OCI-LY7 (cell line): Measurements from ENCODE around the gene FEN1. TPM values are rescaled to one million over a fixed set of nuclear protein-coding genes. Genes with fewer than 3 reads are reported as not detected.

Experiments
- BruUV-seq: library from RNA; stranded (reverse); fragments of 400-500 nt; replicated peaks from 2 replicates; lab custom pipeline; 2021; lab: Mats Ljungman, UMichigan
- CTCF ChIA-PET: fragments of 300-600 bp; sonication (Branson Sonifier 250); formaldehyde crosslinking; loops from one replicate; lab custom pipeline; 2022; ENCODE audit warnings: antibody characterized with exemption; ENCODE audit not compliant: unreplicated experiment; lab: Charles Lee
- POLR2A ChIA-PET: fragments of 300-600 bp; sonication (Branson Sonifier 250); formaldehyde crosslinking; loops from one replicate; lab custom pipeline; 2022; ENCODE audit warnings: antibody characterized with exemption; lab: Charles Lee
- DNase-seq: peaks from one replicate; pipeline ENCODE4 v3.0.0-alpha.2; 2015; ENCODE audit warnings: low spot score
- H2AFZ ChIP-seq: fragments of 200-600 bp; sonication (generic), shearing (Covaris generic); 2 replicates; pipeline ENCODE4 v1.6.1; 2014; ENCODE audit warnings: mild to moderate bottlenecking, antibody characterized with exemption, low read length, moderate library complexity
- H3K27ac ChIP-seq: fragments of 200-600 bp; sonication (generic); 2 replicates; pipeline ENCODE4 v1.5.1; 2014; ENCODE audit warnings: mixed run types, low read depth, mild to moderate bottlenecking, moderate library complexity, low read length, inconsistent platforms; ENCODE audit not compliant: poor library complexity, severe bottlenecking
- H3K36me3 ChIP-seq: fragments of 200-600 bp; sonication (generic); 2 replicates; pipeline ENCODE4 v1.6.1; 2014; ENCODE audit warnings: mild to moderate bottlenecking, antibody characterized with exemption, low read length, moderate library complexity, mixed read lengths; ENCODE audit not compliant: insufficient read depth
- H3K4me1 ChIP-seq: fragments of 200-600 bp; sonication (generic); 2 replicates; pipeline ENCODE4 v1.5.1; 2014; ENCODE audit warnings: mild to moderate bottlenecking, low read length; ENCODE audit not compliant: insufficient read depth, poor library complexity, severe bottlenecking
- H3K4me2 ChIP-seq: fragments of 200-600 bp; sonication (generic); 2 replicates; pipeline ENCODE4 v1.6.1; 2014; ENCODE audit warnings: mild to moderate bottlenecking, low read length
- H3K4me3 ChIP-seq: fragments of 200-600 bp; sonication (generic); 2 replicates; pipeline ENCODE4 v1.5.1; 2014; ENCODE audit warnings: mild to moderate bottlenecking, low read depth, low read length; ENCODE audit not compliant: poor library complexity, severe bottlenecking
- H3K79me2 ChIP-seq: fragments of 200-600 bp; sonication (generic); 2 replicates; pipeline ENCODE4 v1.6.1; 2016; ENCODE audit warnings: low read depth, mild to moderate bottlenecking, low read length, moderate library complexity, mixed read lengths; ENCODE audit not compliant: insufficient read depth
- H3K9me2 ChIP-seq: fragments of 200-600 bp; sonication (generic); 2 replicates; pipeline ENCODE4 v1.6.1; 2016; ENCODE audit warnings: mild to moderate bottlenecking, low read length, mixed read lengths; ENCODE audit not compliant: insufficient read depth
- H3K9me3 ChIP-seq: fragments of 200-600 bp; sonication (generic); 2 replicates; pipeline ENCODE4 v1.6.1; 2014; ENCODE audit warnings: mild to moderate bottlenecking, mixed run types, low read length, mixed read lengths
- H4K20me1 ChIP-seq: fragments of 200-600 bp; sonication (generic); 2 replicates; pipeline ENCODE4 v1.6.1; 2014; ENCODE audit warnings: mild to moderate bottlenecking, antibody characterized with exemption, low read length, moderate library complexity, mixed read lengths; ENCODE audit not compliant: insufficient read depth
- EZH2phosphoT487 ChIP-seq: fragments of 200-600 bp; sonication (generic); IDR thresholded peaks from 2 replicates; pipeline ENCODE4 v1.6.1; 2018; ENCODE audit warnings: low read depth, borderline replicate concordance, mild to moderate bottlenecking, mixed run types, antibody characterized with exemption, low read length, moderate library complexity, mixed read lengths
- intact Hi-C: fragments of 100-400 bp; cut with micrococcal nuclease; formaldehyde crosslinking; loops from one replicate; pipeline ENCODE4 v1.10.0; 2022; ENCODE audit not compliant: unreplicated experiment
- total RNA-seq, 2 experiments: library from RNA; depleted of rRNA in 1 of 2; stranded (reverse); fragments of >200 nt in 1 of 2; shearing (Covaris generic) in 1 of 2; gene quantifications; 2 replicates each; pipeline ENCODE4 v1.2.3, GENCODE V29; 2014 to 2022
- TF ChIP-seq, protein P1 (sequence below): fragments of 200-600 bp; sonication (generic); conservative IDR thresholded peaks from 2 replicates; pipeline ENCODE4 v1.5.1; 2014; ENCODE audit warnings: mild to moderate bottlenecking, antibody characterized with exemption, low read length, moderate library complexity, mixed read lengths

Gene FEN1
- total RNA-seq, 2 experiments from 2014 or later, result 123 to 153 TPM

GRCh38 chr11:61773356-61773755 lies 19.4 kb upstream of the FEN1 start:
- intact Hi-C loops, result no loop called here
- no peaks in the 10 kb centered on the region for H3K36me3 ChIP-seq
- no peak overlapping the region for H2AFZ ChIP-seq
- H3K27ac ChIP-seq, result no peak overlapping the region
- H3K9me3 ChIP-seq, result no peaks in the 10 kb centered on the region
- no peaks in the 10 kb centered on the region for H3K79me2 ChIP-seq
- ChIA-PET POLR2A (interaction anchor here (1.2 kb wide), 1 partner anchor 9 kb away, joined by 3 read pairs; no protein-coding TSS in a partner anchor), CTCF (no interaction called here)
- DNase-seq, result no peak
- no TSS peak for BruUV-seq
- peaks cover 9% of the 10 kb centered on the region for H3K4me1 ChIP-seq
- TF ChIP-seq, protein P1, sequence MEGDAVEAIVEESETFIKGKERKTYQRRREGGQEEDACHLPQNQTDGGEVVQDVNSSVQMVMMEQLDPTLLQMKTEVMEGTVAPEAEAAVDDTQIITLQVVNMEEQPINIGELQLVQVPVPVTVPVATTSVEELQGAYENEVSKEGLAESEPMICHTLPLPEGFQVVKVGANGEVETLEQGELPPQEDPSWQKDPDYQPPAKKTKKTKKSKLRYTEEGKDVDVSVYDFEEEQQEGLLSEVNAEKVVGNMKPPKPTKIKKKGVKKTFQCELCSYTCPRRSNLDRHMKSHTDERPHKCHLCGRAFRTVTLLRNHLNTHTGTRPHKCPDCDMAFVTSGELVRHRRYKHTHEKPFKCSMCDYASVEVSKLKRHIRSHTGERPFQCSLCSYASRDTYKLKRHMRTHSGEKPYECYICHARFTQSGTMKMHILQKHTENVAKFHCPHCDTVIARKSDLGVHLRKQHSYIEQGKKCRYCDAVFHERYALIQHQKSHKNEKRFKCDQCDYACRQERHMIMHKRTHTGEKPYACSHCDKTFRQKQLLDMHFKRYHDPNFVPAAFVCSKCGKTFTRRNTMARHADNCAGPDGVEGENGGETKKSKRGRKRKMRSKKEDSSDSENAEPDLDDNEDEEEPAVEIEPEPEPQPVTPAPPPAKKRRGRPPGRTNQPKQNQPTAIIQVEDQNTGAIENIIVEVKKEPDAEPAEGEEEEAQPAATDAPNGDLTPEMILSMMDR, result no peak
- TF ChIP-seq EZH2phosphoT487, result no peak
- no peak overlapping the region for H3K4me2 ChIP-seq
- no peaks in the 10 kb centered on the region for H3K9me2 ChIP-seq
- no peak overlapping the region for H3K4me3 ChIP-seq
- H4K20me1 ChIP-seq, result no peaks in the 10 kb centered on the region

DNA sequence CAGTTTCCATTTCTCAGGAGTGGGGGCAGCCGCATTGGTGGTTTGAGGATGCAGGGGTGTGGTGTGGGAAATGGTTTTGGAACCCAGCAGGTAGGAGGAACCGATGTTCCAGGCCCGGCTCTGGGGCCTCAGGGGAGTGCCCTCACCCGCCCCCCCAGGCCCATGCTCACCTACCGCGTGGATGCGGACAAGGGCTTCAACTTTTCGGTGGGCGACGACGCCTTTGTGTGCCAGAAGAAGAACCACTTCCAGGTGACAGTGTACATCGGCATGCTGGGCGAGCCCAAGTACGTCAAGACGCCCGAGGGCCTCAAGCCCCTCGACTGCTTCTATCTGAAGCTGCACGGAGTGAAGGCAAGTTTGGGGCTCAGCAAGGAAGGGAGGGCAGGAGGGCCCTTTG lies 18.9 kb upstream of the FEN1 start:
- no peaks in the 10 kb centered on the region for H3K9me3 ChIP-seq
- H3K27ac ChIP-seq, result no peak overlapping the region
- H2AFZ ChIP-seq, result no peak overlapping the region
- H3K4me2 ChIP-seq, result no peak overlapping the region
- H3K4me1 ChIP-seq, result peaks cover 9% of the 10 kb centered on the region
- no peak for TF ChIP-seq EZH2phosphoT487
- TF ChIP-seq, protein P1, result no peak
- H3K79me2 ChIP-seq, result no peaks in the 10 kb centered on the region
- no TSS peak for BruUV-seq
- no peak overlapping the region for H3K4me3 ChIP-seq
- intact Hi-C loops, result no loop called here
- H4K20me1 ChIP-seq, result no peaks in the 10 kb centered on the region
- H3K36me3 ChIP-seq, result no peaks in the 10 kb centered on the region
- ChIA-PET POLR2A (interaction anchor here (0.7 kb wide), 1 partner anchor 419 kb away, joined by 3 read pairs; no protein-coding TSS in a partner anchor), CTCF (no interaction called here)
- H3K9me2 ChIP-seq, result no peaks in the 10 kb centered on the region
- no peak for DNase-seq

DNA sequence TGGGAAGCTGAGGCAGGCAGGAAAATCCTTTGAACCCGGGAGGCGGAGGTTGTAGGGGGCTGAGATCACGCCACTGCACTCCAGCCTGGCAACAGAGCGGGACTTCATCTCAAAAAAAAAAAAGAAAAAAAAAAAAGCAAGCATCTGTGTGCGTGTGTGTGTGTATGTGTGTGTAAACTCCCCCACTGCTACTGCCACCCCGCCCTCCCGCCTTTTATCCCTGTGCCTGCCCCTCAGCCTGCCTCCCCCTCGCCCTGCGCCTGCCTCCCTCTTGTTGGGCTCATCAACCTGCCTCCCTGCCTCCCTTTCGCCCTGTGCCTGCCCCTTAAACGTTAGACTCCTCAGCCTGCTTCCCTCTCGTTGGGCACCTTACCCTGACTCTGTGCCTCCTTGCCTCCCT lies 18.3 kb upstream of the FEN1 start:
- Histone ChIP-seq H2AFZ (no peak overlapping the region), H3K27ac (no peak overlapping the region), H3K4me3 (no peak overlapping the region), H3K4me1 (peaks cover 9% of the 10 kb centered on the region), H3K36me3 (no peaks in the 10 kb centered on the region), H3K9me3 (no peaks in the 10 kb centered on the region), H3K4me2 (no peak overlapping the region), H3K79me2 (no peaks in the 10 kb centered on the region), H3K9me2 (no peaks in the 10 kb centered on the region), H4K20me1 (no peaks in the 10 kb centered on the region)
- no peak for TF ChIP-seq EZH2phosphoT487
- TF ChIP-seq, protein P1, result no peak
- no TSS peak for BruUV-seq
- DNase-seq, result no peak
- intact Hi-C loops, result no loop called here
- CTCF ChIA-PET, result no interaction called here
- POLR2A ChIA-PET, result interaction anchor here (0.7 kb wide), 1 partner anchor 418 kb away, joined by 3 read pairs; no protein-coding TSS in a partner anchor
